OCI-LY7 (cell line): ENCODE data around the gene NLGN4Y. TPM values are rescaled to one million over a fixed set of nuclear protein-coding genes. Genes with fewer than 3 reads are reported as not detected.

Experiments
- BruUV-seq: library from RNA; stranded (reverse); fragments of 400-500 nt; replicated peaks from 2 replicates; lab custom pipeline; 2021; lab: Mats Ljungman, UMichigan
- CTCF ChIA-PET: fragments of 300-600 bp; sonication (Branson Sonifier 250); formaldehyde crosslinking; loops from one replicate; lab custom pipeline; 2022; ENCODE audit warnings: antibody characterized with exemption; ENCODE audit not compliant: unreplicated experiment; lab: Charles Lee
- POLR2A ChIA-PET: fragments of 300-600 bp; sonication (Branson Sonifier 250); formaldehyde crosslinking; loops from one replicate; lab custom pipeline; 2022; ENCODE audit warnings: antibody characterized with exemption; lab: Charles Lee
- DNase-seq: peaks from one replicate; pipeline ENCODE4 v3.0.0-alpha.2; 2015; ENCODE audit warnings: low spot score
- H2AFZ ChIP-seq: fragments of 200-600 bp; sonication (generic), shearing (Covaris generic); 2 replicates; pipeline ENCODE4 v1.6.1; 2014; ENCODE audit warnings: mild to moderate bottlenecking, antibody characterized with exemption, low read length, moderate library complexity
- H3K27ac ChIP-seq: fragments of 200-600 bp; sonication (generic); 2 replicates; pipeline ENCODE4 v1.5.1; 2014; ENCODE audit warnings: mixed run types, low read depth, mild to moderate bottlenecking, moderate library complexity, low read length, inconsistent platforms; ENCODE audit not compliant: poor library complexity, severe bottlenecking
- H3K36me3 ChIP-seq: fragments of 200-600 bp; sonication (generic); 2 replicates; pipeline ENCODE4 v1.6.1; 2014; ENCODE audit warnings: mild to moderate bottlenecking, antibody characterized with exemption, low read length, moderate library complexity, mixed read lengths; ENCODE audit not compliant: insufficient read depth
- H3K4me1 ChIP-seq: fragments of 200-600 bp; sonication (generic); 2 replicates; pipeline ENCODE4 v1.5.1; 2014; ENCODE audit warnings: mild to moderate bottlenecking, low read length; ENCODE audit not compliant: insufficient read depth, poor library complexity, severe bottlenecking
- H3K4me2 ChIP-seq: fragments of 200-600 bp; sonication (generic); 2 replicates; pipeline ENCODE4 v1.6.1; 2014; ENCODE audit warnings: mild to moderate bottlenecking, low read length
- H3K4me3 ChIP-seq: fragments of 200-600 bp; sonication (generic); 2 replicates; pipeline ENCODE4 v1.5.1; 2014; ENCODE audit warnings: mild to moderate bottlenecking, low read depth, low read length; ENCODE audit not compliant: poor library complexity, severe bottlenecking
- H3K79me2 ChIP-seq: fragments of 200-600 bp; sonication (generic); 2 replicates; pipeline ENCODE4 v1.6.1; 2016; ENCODE audit warnings: low read depth, mild to moderate bottlenecking, low read length, moderate library complexity, mixed read lengths; ENCODE audit not compliant: insufficient read depth
- H3K9me2 ChIP-seq: fragments of 200-600 bp; sonication (generic); 2 replicates; pipeline ENCODE4 v1.6.1; 2016; ENCODE audit warnings: mild to moderate bottlenecking, low read length, mixed read lengths; ENCODE audit not compliant: insufficient read depth
- H3K9me3 ChIP-seq: fragments of 200-600 bp; sonication (generic); 2 replicates; pipeline ENCODE4 v1.6.1; 2014; ENCODE audit warnings: mild to moderate bottlenecking, mixed run types, low read length, mixed read lengths
- H4K20me1 ChIP-seq: fragments of 200-600 bp; sonication (generic); 2 replicates; pipeline ENCODE4 v1.6.1; 2014; ENCODE audit warnings: mild to moderate bottlenecking, antibody characterized with exemption, low read length, moderate library complexity, mixed read lengths; ENCODE audit not compliant: insufficient read depth
- EZH2phosphoT487 ChIP-seq: fragments of 200-600 bp; sonication (generic); IDR thresholded peaks from 2 replicates; pipeline ENCODE4 v1.6.1; 2018; ENCODE audit warnings: low read depth, borderline replicate concordance, mild to moderate bottlenecking, mixed run types, antibody characterized with exemption, low read length, moderate library complexity, mixed read lengths
- intact Hi-C: fragments of 100-400 bp; cut with micrococcal nuclease; formaldehyde crosslinking; loops from one replicate; pipeline ENCODE4 v1.10.0; 2022; ENCODE audit not compliant: unreplicated experiment
- total RNA-seq, 2 experiments: library from RNA; depleted of rRNA in 1 of 2; stranded (reverse); fragments of >200 nt in 1 of 2; shearing (Covaris generic) in 1 of 2; gene quantifications; 2 replicates each; pipeline ENCODE4 v1.2.3, GENCODE V29; 2014 to 2022
- TF ChIP-seq, protein P1 (sequence below): fragments of 200-600 bp; sonication (generic); conservative IDR thresholded peaks from 2 replicates; pipeline ENCODE4 v1.5.1; 2014; ENCODE audit warnings: mild to moderate bottlenecking, antibody characterized with exemption, low read length, moderate library complexity, mixed read lengths

Gene NLGN4Y
- total RNA-seq, 2 experiments from 2014 or later = not detected

DNA sequence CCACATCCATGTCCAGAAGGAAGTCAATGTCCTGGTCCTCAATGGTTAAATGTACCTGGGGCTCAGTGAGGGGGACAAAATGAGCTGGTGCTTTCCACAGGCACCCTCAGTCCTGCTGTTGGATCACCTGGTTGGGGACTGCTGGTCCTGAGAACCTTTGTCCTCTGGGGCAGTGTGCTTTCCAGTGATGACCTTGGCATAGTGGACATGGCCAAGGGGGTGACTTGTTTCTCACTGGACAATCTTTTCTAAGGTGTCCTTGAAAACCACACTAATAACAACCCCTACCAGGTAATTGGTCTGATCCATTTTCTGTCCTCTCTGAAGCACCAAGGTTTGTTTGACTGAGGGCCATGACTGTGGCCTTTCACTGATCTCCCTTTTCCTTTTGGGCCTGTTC is 294.1 kb downstream of the NLGN4Y start:
- BruUV-seq = no TSS peak
- H3K79me2 ChIP-seq = no peaks in the 10 kb centered on the region
- ChIA-PET CTCF (no interaction called here), POLR2A (no interaction called here)
- no peak overlapping the region for H3K4me3 ChIP-seq
- H3K9me2 ChIP-seq = no peaks in the 10 kb centered on the region
- H3K4me2 ChIP-seq = no peak overlapping the region
- TF ChIP-seq EZH2phosphoT487 = no peak
- TF ChIP-seq, protein P1, sequence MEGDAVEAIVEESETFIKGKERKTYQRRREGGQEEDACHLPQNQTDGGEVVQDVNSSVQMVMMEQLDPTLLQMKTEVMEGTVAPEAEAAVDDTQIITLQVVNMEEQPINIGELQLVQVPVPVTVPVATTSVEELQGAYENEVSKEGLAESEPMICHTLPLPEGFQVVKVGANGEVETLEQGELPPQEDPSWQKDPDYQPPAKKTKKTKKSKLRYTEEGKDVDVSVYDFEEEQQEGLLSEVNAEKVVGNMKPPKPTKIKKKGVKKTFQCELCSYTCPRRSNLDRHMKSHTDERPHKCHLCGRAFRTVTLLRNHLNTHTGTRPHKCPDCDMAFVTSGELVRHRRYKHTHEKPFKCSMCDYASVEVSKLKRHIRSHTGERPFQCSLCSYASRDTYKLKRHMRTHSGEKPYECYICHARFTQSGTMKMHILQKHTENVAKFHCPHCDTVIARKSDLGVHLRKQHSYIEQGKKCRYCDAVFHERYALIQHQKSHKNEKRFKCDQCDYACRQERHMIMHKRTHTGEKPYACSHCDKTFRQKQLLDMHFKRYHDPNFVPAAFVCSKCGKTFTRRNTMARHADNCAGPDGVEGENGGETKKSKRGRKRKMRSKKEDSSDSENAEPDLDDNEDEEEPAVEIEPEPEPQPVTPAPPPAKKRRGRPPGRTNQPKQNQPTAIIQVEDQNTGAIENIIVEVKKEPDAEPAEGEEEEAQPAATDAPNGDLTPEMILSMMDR = no peak
- DNase-seq = no peak
- no peaks in the 10 kb centered on the region for H3K36me3 ChIP-seq
- no peaks in the 10 kb centered on the region for H3K9me3 ChIP-seq
- no peak overlapping the region for H3K27ac ChIP-seq
- no peak overlapping the region for H2AFZ ChIP-seq
- intact Hi-C loops = no loop called here
- no peaks in the 10 kb centered on the region for H3K4me1 ChIP-seq
- H4K20me1 ChIP-seq = no peaks in the 10 kb centered on the region

GRCh38 chrY:14822201-14822600 is 297.9 kb downstream of the NLGN4Y start:
- no peak for DNase-seq
- Histone ChIP-seq H3K79me2 (no peaks in the 10 kb centered on the region), H3K4me2 (no peak overlapping the region), H4K20me1 (no peaks in the 10 kb centered on the region), H3K4me1 (no peaks in the 10 kb centered on the region), H3K27ac (no peak overlapping the region), H2AFZ (no peak overlapping the region), H3K9me3 (no peaks in the 10 kb centered on the region), H3K4me3 (no peak overlapping the region), H3K36me3 (no peaks in the 10 kb centered on the region), H3K9me2 (no peaks in the 10 kb centered on the region)
- ChIA-PET POLR2A (no interaction called here), CTCF (no interaction called here)
- no peak for TF ChIP-seq EZH2phosphoT487
- TF ChIP-seq, protein P1 = no peak
- BruUV-seq = no TSS peak
- intact Hi-C loops = no loop called here

GRCh38 chrY:14822906-14823305 is 298.6 kb downstream of the NLGN4Y start:
- ChIA-PET CTCF (no interaction called here), POLR2A (no interaction called here)
- H3K79me2 ChIP-seq = no peaks in the 10 kb centered on the region
- intact Hi-C loops = no loop called here
- BruUV-seq = no TSS peak
- DNase-seq = no peak
- H3K4me1 ChIP-seq = no peaks in the 10 kb centered on the region
- no peak overlapping the region for H2AFZ ChIP-seq
- no peaks in the 10 kb centered on the region for H3K36me3 ChIP-seq
- no peak overlapping the region for H3K4me3 ChIP-seq
- no peaks in the 10 kb centered on the region for H3K9me3 ChIP-seq
- no peak overlapping the region for H3K4me2 ChIP-seq
- TF ChIP-seq, protein P1 = no peak
- TF ChIP-seq EZH2phosphoT487 = no peak
- H3K9me2 ChIP-seq = no peaks in the 10 kb centered on the region
- H4K20me1 ChIP-seq = no peaks in the 10 kb centered on the region
- no peak overlapping the region for H3K27ac ChIP-seq
